GM19240 (cell line): ENCODE measurements around the gene ABRACL.
A peak's percentile ranks its signal among the peaks of the same experiment; 100 is the strongest.
"Not testable (repeated sequence)": the region's sequence is repeated elsewhere in the genome, so short reads cannot be mapped to it uniquely, and the experiment has no call there.

Experiments used
- DNase-seq: peaks from one replicate; pipeline ENCODE4 v3.0.0; 2011; ENCODE audit warnings: low spot score; ENCODE audit not compliant: insufficient read length

The ABRACL gene

GRCh38 chr6:139028658-139029469 is at the start of gene ABRACL:
ABRACL (plus strand) TSS chr6:139028745; CDS start chr6:139034161, 5,416 bp downstream.
- DNase-seq, result peak; percentile 59

- DNase-seq, result no peak
Observed at GRCh38 chr6:138979365-138979764, 49.2 kb upstream of the ABRACL start.

- DNase-seq, result no peak
Observed at GRCh38 chr6:138979813-138980668, 48.5 kb upstream of the ABRACL start.

- no peak for DNase-seq
Observed at GRCh38 chr6:138981416-138981815, 47.1 kb upstream of the ABRACL start.

- no peak for DNase-seq
Observed at GRCh38 chr6:138986578-138986977, 42.0 kb upstream of the ABRACL start.

GRCh38 chr6:138987080-138987642 is 41.4 kb upstream of the ABRACL start:
- no peak for DNase-seq

- DNase-seq, result peak; percentile 84
Observed at GRCh38 chr6:138987643-138988468, 40.7 kb upstream of the ABRACL start, which contains the start of gene REPS1. REPS1 (minus strand) TSS chr6:138988253; CDS start chr6:138987682, 571 bp downstream.

- no peak for DNase-seq
Observed at GRCh38 chr6:138988469-138988834, 40.1 kb upstream of the ABRACL start.

- DNase-seq, result no peak
Observed at GRCh38 chr6:138989098-138989983, 39.2 kb upstream of the ABRACL start.

- DNase-seq, result no peak
Observed at GRCh38 chr6:138991206-138991605, 37.3 kb upstream of the ABRACL start.

- DNase-seq, result not testable (repeated sequence)
Observed at GRCh38 chr6:138992965-138993364, 35.6 kb upstream of the ABRACL start.

GRCh38 chr6:138993410-138993809 is 35.1 kb upstream of the ABRACL start:
- not testable (repeated sequence) for DNase-seq

- DNase-seq, result no peak
Observed at GRCh38 chr6:138996524-138996923, 32.0 kb upstream of the ABRACL start.

- no peak for DNase-seq
Observed at GRCh38 chr6:138997136-138997535, 31.4 kb upstream of the ABRACL start.

- DNase-seq, result no peak
Observed at GRCh38 chr6:138999949-139000725, 28.4 kb upstream of the ABRACL start.

- DNase-seq, result no peak
Observed at GRCh38 chr6:139003751-139004150, 24.8 kb upstream of the ABRACL start.

GRCh38 chr6:139006477-139006876 is 22.1 kb upstream of the ABRACL start:
- no peak for DNase-seq

GRCh38 chr6:139007428-139007827 is 21.1 kb upstream of the ABRACL start:
- no peak for DNase-seq

GRCh38 chr6:139008117-139008516 is 20.4 kb upstream of the ABRACL start:
- DNase-seq, result no peak
